ENCODE results near the gene RASA2. TPM values are rescaled to one million over a fixed set of nuclear protein-coding genes. Genes with fewer than 3 reads are reported as not detected.

RASA2 gene
- total and polyA plus RNA-seq, 4 donors, result 1.6 to 5.4 (median 4.6) TPM

- Histone ChIP-seq H3K27me3 (ENCODE audit: control insufficient read depth in 4 of 4, insufficient read depth in 4 of 4, low read length in 3 of 4) (peaks cover 0 to 3% (median 0%) of the 10 kb centered on the region in 4 donors), H3K9ac (ENCODE audit: low read depth in 1 of 2, low read length in 2 of 2) (no peak overlapping the region), H3K9me3 (ENCODE audit: control insufficient read depth in 4 of 4, low read length in 3 of 4) (no peaks in the 10 kb centered on the region), H3K4me1 (ENCODE audit: control insufficient read depth in 4 of 4, insufficient read depth in 4 of 4, low read length in 3 of 4) (peaks cover 0 to 12% (median 10%) of the 10 kb centered on the region in 4 donors), H3K27ac (ENCODE audit: low read depth in 1 of 2, low read length in 2 of 2) (no peak overlapping the region), H3K4me3 (ENCODE audit: low read depth in 1 of 3, low read length in 3 of 3) (no peak overlapping the region), H3K36me3 (ENCODE audit: control insufficient read depth in 4 of 4, insufficient read depth in 3 of 4, low read depth in 1 of 4, low read length in 3 of 4) (no peaks in the 10 kb centered on the region)
- no peak for DNase-seq (ENCODE audit: low spot score)
- WGBS, result 62% methylated on average over 8 of the region's 8 CpGs
- TF ChIP-seq HNF4A (conservative IDR thresholded peaks at IDR 0.05) (no peak), NR2F2 (IDR thresholded peaks at IDR 0.05) (peak; percentile 46), REST (IDR thresholded peaks at IDR 0.05) (no peak), ATF3 (IDR thresholded peaks at IDR 0.05) (no peak), RXRA (IDR thresholded peaks at IDR 0.05) (no peak), FOXA2 (IDR thresholded peaks at IDR 0.05) (no peak), FOXA1 (IDR thresholded peaks at IDR 0.05) (no peak), TAF1 (conservative IDR thresholded peaks at IDR 0.05) (no peak)
Observed at GRCh38 chr3:141663993-141664392, 177.2 kb downstream of the RASA2 start.

Other genes starting within 250 kb of the RASA2 start
- 10 to 100 TPM; 19.8 to 57.3 TPM for gene ZBTB38, start 118.5 kb upstream of the RASA2 start, total RNA-seq
- gene ZBTB38, start 118.5 kb upstream of the RASA2 start, polyA plus RNA-seq, result 10 to 100 TPM in 1 of 2 donors, 1 to 10 TPM in 1; 9.5 to 19.2 TPM